ENCODE measurements around the gene ATG13.

ATG13 gene

GRCh38 chr11:46676436-46677158 is 59.2 kb downstream of the ATG13 start:
- no peak for DNase-seq (ENCODE audit: low read depth)

- no peak for DNase-seq (ENCODE audit: low read depth)
Measured at GRCh38 chr11:46677169-46677568, 59.8 kb downstream of the ATG13 start.

- DNase-seq (ENCODE audit: low read depth): no peak
Measured at GRCh38 chr11:46677991-46678740, 60.8 kb downstream of the ATG13 start.

- no peak for DNase-seq (ENCODE audit: low read depth)
Measured at GRCh38 chr11:46678741-46679130, 61.4 kb downstream of the ATG13 start.

- no peak for DNase-seq (ENCODE audit: low read depth)
Measured at GRCh38 chr11:46679241-46680163, 62.1 kb downstream of the ATG13 start.

GRCh38 chr11:46680164-46680760 is 62.9 kb downstream of the ATG13 start:
- DNase-seq (ENCODE audit: low read depth): no peak

GRCh38 chr11:46680815-46681214 is 63.5 kb downstream of the ATG13 start:
- DNase-seq (ENCODE audit: low read depth): no peak

- DNase-seq (ENCODE audit: low read depth): no peak
Measured at GRCh38 chr11:46681814-46682213, 64.5 kb downstream of the ATG13 start.

GRCh38 chr11:46682773-46683752 is 65.7 kb downstream of the ATG13 start:
- no peak for DNase-seq (ENCODE audit: low read depth)

GRCh38 chr11:46684367-46684766 is 67.0 kb downstream of the ATG13 start:
- DNase-seq (ENCODE audit: low read depth): no peak

GRCh38 chr11:46686886-46687795 is 69.8 kb downstream of the ATG13 start:
- DNase-seq (ENCODE audit: low read depth): no peak

- DNase-seq (ENCODE audit: low read depth): no peak
Measured at GRCh38 chr11:46690702-46691101, 73.3 kb downstream of the ATG13 start.

GRCh38 chr11:46692450-46692849 is 75.1 kb downstream of the ATG13 start:
- DNase-seq (ENCODE audit: low read depth): no peak

- no peak for DNase-seq (ENCODE audit: low read depth)
Measured at GRCh38 chr11:46693597-46694012, 76.3 kb downstream of the ATG13 start.

GRCh38 chr11:46694072-46694471 is 76.7 kb downstream of the ATG13 start:
- no peak for DNase-seq (ENCODE audit: low read depth)

- no peak for DNase-seq (ENCODE audit: low read depth)
Measured at GRCh38 chr11:46694607-46695006, 77.3 kb downstream of the ATG13 start.

GRCh38 chr11:46695345-46696211 is 78.2 kb downstream of the ATG13 start:
- DNase-seq (ENCODE audit: low read depth): no peak

GRCh38 chr11:46696212-46696558 is 78.8 kb downstream of the ATG13 start:
- no peak for DNase-seq (ENCODE audit: low read depth)

GRCh38 chr11:46697303-46697702 is 80.0 kb downstream of the ATG13 start:
- no peak for DNase-seq (ENCODE audit: low read depth)
